NCI-H2029 treated with DMSO at 0.1 percent for 48 hours (cell line): ENCODE data around the gene VAT1L.

Source experiments
- DNase-seq: peaks from one replicate; lab custom pipeline; 2025; lab: John Stamatoyannopoulos, UW

The VAT1L gene, protein sequence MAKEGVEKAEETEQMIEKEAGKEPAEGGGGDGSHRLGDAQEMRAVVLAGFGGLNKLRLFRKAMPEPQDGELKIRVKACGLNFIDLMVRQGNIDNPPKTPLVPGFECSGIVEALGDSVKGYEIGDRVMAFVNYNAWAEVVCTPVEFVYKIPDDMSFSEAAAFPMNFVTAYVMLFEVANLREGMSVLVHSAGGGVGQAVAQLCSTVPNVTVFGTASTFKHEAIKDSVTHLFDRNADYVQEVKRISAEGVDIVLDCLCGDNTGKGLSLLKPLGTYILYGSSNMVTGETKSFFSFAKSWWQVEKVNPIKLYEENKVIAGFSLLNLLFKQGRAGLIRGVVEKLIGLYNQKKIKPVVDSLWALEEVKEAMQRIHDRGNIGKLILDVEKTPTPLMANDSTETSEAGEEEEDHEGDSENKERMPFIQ

GRCh38 chr16:77788181-77789084 lies at the start of gene VAT1L:
Gene VAT1L, plus strand, starts transcription at chr16:77788564. Its CDS starts 119 bp downstream, at chr16:77788683.
- DNase-seq, result no peak

- no peak for DNase-seq
These were observed 49.4 kb upstream of the VAT1L start for GRCh38 chr16:77738706-77739558.

DNA sequence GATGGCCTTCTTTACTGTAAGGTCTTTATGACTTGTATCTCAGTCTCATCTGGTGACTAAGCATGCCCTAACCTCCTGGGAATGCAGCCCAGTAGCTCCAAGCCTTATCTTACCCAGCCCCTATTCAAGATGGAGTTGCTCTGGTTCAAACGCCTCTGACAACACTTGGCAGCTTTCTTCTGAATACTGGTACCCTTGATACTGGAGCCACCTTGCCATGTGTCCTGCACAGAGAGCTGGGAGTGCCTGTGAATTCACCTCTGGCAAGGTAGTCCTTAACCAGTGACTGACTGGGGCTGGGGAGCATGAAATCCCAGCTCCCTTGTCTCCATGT lies 48.8 kb upstream of the VAT1L start:
- no peak for DNase-seq

DNA sequence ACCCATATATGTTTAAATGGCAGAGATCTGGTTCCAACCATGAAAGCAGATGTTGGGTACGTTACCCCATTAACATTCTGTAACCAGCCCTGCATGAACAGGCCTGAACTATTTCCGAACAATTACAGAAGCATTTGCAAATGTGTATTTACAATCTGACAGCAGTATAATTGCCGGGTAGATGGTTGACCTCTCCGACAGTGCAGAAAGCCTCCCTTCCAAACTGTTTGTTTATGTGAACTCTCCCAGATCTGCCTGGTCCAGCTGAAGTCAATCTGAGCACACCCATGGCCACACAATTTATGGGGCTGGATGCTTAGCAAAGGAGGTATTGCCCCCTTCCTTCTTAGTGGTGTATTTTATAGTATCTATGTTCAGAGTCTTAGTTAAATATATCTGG lies 44.2 kb upstream of the VAT1L start:
- DNase-seq, result no peak

GRCh38 chr16:77745972-77746371 lies 42.4 kb upstream of the VAT1L start:
- DNase-seq, result no peak

DNA sequence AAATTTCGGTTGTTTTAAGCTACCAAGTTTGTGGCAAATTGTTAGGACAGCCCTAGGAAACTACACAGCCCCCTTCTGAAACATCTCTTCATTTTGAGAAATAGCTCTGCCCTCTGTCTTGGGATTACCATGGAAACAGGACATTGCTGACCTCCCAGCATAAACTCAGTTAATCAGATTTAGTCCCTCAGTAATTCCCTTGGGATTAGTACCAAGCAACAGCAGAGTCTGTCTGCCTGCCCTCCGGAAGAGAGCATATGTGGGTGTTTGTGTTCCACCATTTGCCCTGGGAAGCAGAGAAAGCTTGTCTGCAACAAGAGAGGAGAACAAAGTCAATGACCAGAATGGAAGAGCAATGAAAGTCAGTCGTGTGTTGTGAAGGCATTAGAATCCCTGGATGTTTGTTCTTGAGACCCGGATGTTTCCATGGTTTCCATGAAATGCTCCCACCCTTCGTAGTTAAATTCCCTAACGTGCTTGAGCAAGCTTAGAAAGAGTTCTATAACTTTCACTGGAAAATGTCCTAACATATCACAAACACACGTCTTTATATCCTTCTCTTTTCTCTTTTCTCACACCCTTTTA lies 39.9 kb upstream of the VAT1L start:
- no peak for DNase-seq

GRCh38 chr16:77749415-77749814 lies 38.9 kb upstream of the VAT1L start:
- DNase-seq, result no peak

DNA sequence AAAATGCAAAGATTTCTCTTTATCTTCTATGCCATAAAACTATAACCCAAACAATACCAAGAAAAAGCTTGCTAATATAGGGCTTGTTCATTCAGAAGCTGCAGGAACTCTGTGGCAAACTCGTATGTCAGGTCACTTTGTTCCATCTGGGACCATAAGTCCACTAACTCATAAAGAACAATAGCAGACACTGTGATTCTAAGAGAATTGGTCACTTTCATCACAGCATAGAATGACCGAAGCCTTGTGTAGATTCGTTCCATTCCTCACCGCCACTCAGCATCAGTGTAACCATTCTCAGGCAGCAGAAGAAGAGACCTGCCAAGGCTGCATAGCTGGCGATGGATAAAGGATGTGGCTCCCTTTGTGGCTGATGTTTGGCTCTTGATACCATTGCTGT lies 30.3 kb upstream of the VAT1L start:
- no peak for DNase-seq

DNA sequence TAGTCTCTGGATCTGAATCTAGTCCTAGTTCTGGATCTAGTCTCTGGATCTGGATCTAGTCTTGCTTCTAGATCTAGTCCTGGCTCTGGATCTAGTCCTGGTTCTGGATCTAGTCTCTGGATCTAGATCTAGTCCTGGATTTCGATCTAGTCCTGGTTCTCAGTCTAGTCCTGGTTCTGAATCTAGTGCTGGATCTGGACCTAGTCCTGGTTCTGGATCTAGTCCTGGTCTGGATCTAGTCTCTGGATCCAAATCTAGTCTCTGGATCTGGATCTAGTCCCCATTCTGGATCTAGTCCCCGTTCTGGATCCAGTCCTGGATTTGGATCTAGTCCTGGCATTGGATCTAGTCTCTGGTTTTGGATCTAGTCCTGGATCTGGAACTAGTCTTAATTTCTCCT lies 29.9 kb upstream of the VAT1L start:
- DNase-seq, result no peak

DNA sequence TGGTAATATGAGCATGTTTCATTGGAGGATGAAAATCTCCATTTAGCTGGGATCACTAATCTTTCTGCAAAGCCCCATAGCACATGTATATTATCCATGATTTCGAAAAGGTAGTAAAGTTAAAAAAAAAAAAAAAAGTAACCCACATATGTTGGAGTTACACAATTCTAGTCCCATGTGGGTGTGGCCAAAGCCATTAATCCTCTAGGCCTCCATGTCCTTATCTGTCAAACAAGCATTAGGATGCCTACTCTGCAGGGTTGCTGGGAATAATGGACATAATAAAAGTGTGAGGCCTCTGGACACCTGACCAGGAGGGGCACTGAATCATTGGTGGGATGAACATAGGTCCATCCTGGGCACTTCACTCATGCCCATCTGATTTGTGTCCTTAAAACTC lies 29.2 kb upstream of the VAT1L start:
- no peak for DNase-seq

- no peak for DNase-seq
These were observed 28.5 kb upstream of the VAT1L start for GRCh38 chr16:77759821-77760220.

- DNase-seq, result no peak
These were observed 27.6 kb upstream of the VAT1L start for GRCh38 chr16:77760800-77761199.

- no peak for DNase-seq
These were observed 27.2 kb upstream of the VAT1L start for GRCh38 chr16:77761204-77761603.

DNA sequence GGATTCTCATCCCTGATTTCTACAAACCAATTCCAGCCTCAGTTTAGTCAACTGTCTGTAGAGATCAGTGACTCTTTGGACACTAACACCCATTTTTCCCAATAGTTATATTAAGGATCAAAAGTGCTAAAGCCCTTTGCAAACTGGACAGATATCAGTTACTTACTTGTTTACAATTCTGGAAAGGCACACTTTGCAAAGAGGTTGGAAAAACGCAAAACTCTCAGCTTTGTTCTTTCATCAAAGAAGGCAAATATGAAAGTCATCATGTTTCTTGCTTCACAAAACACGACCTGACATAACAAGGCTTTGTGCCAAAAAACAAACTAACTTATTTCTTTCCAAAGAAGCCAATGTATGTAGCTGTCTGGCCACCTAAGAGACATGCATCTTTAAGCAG lies 26.1 kb upstream of the VAT1L start:
- no peak for DNase-seq

DNA sequence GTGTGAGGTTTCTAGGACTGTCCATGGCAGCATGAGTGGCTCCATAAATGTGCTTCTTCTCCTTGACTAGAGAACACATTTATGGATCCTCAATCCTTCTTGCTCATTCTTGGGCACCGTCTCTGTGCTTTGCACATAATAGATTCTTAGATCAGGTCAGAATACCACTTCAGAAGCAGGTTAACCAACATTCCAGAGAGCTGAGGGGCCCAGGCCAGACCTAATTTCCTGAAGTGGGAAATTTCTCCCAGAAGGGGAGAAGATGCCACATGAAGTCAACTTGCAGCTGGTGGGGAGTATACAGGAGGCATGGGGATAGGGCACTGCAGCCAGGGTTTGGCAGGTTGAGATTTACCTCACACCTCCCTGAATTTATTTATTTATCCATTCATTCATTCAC lies 24.4 kb upstream of the VAT1L start:
- no peak for DNase-seq

GRCh38 chr16:77767211-77767610 lies 21.2 kb upstream of the VAT1L start:
- no peak for DNase-seq

DNA sequence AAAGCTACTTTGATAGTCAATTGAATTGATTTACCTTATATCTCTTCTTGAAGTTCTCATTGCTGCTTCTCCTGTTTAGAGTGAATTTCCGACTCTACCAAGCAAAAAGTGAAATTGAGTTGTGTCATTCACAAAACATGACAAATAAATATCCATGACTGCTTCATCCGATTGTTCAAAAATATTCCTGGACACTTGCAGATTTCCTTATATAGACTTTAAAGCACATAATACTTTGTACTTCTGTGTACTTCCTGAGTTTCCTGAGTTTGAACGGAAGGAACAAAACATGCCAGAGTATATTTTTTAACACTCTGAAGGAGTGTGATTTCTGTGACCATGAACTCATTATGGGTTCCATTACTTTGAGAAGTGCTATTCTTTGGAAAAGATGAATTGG lies 20.5 kb upstream of the VAT1L start:
- DNase-seq, result no peak

DNA sequence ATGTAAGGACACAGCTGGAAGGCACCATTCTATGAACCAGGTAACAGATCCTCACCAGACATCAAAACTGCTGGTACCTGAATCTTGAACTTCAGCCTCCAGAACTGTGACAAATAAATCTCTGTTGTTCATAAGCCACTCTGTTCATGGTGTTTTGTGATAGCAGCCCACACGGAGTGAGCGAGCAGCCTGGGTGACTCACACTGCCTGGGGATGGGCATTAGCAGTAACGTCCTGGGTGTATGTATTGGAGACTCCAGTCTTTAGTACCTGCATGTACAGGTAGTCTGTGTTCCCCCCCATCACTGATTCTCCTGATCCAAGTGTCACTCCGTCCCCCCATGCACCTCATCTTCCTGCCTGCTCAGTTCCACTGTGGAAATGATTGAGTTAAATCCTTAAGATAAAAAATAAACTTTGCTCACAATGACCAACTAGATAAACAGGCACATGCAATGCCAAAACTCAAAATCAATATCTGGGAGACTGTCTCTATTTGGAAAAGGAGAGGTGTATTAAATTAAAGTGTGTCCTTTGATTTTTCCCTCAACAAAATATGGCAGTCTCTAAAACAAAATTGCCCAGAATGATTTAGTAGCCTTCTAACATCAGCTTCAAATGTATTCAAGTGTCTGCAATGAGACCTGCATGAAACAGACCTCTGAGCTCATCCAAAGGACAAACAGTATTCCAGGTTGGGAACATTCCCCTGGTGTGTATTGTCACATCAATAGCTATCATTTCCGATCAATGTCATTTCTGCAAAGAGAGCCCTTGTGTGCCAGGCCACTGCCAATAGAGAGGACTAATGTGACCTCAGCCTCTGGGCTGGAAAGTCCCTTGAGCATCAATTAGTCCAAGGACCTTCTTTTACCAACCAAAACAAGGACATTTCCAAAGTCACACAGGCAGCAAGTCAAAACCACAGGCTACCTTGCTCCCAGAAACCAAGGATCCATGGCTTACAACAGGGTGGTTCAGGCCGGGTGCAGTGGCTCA lies 12.2 kb upstream of the VAT1L start:
- DNase-seq, result no peak

DNA sequence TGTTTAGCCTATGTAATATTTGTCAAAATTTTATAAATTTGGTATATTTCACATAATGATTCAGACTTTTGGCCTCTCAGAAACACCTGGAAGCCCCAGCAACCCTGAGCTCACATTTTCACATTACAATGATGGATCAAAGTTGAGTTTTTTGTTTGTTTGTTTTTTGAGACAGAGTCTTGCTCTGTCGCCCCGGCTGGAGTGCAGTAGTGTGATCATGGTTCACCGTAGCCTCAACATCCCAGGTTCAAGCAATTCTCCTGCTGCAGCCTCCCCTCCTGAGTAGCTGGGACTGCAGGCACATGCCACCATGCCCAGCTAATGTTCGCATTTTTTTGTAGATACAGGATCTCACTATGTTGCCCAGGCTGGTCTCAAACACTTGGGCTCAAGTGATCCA lies 10.6 kb upstream of the VAT1L start:
- DNase-seq, result no peak

DNA sequence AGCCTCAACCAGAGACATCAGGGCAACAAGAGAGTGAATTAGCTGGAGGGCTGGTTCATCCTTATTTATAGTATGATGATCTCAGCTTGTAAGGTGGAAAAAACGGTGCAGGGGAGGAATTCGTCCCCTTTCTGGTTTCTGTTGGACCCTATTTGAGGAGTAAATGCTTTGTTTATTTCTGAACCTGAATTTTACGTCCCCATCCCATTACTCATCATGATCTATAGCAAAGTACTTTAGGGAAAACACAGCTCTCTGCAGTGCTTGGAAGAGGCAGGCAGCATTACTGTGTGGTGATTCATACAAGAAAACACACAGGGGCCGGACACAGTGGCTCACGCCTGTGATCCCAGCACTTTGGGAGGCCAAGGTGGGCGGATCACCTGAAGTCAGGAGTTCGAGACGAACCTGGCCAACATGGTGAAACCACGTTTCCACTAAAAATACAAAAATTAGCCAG lies 8.0 kb upstream of the VAT1L start:
- no peak for DNase-seq

- DNase-seq, result no peak
These were observed 7.3 kb upstream of the VAT1L start for GRCh38 chr16:77781091-77781490.
